ENCODE measurements around the gene TSPAN14. TPM values are rescaled to one million over a fixed set of nuclear protein-coding genes. Genes with fewer than 3 reads are reported as not detected.
"Not testable (repeated sequence)": the region's sequence is repeated elsewhere in the genome, so short reads cannot be mapped to it uniquely, and the experiment has no call there.

Gene TSPAN14
- total RNA-seq, 1 donor from 2014 or later = 18.9 TPM

- H3K9me3 Mint-ChIP-seq = no peaks in the 10 kb centered on the region
- TF ChIP-seq CTCF (IDR thresholded peaks at IDR 0.05) = no peak
- CTCF ChIA-PET = no interaction called here
- H3K4me3 Mint-ChIP-seq = no peak overlapping the region
- POLR2A ChIA-PET = no interaction called here
- no peaks in the 10 kb centered on the region for H3K27me3 Mint-ChIP-seq
- no peak for DNase-seq
- H3K36me3 Mint-ChIP-seq (ENCODE audit: low read depth) = no peaks in the 10 kb centered on the region
- intact Hi-C loops (cut with micrococcal nuclease) = no loop called here
- ATAC-seq (ENCODE audit: low read depth) = no peak
- H3K27ac Mint-ChIP-seq = no peak overlapping the region
- peaks cover 11% of the 10 kb centered on the region for H3K4me1 Mint-ChIP-seq
Observed at GRCh38 chr10:80415734-80416478, 38.2 kb upstream of the TSPAN14 start.

- H3K27ac Mint-ChIP-seq = no peak overlapping the region
- peaks cover 18% of the 10 kb centered on the region for H3K4me1 Mint-ChIP-seq
- intact Hi-C loops (cut with micrococcal nuclease) = no loop called here
- no peak for TF ChIP-seq CTCF (IDR thresholded peaks at IDR 0.05)
- ChIA-PET POLR2A (no interaction called here), CTCF (no interaction called here)
- H3K4me3 Mint-ChIP-seq = no peak overlapping the region
- no peaks in the 10 kb centered on the region for H3K9me3 Mint-ChIP-seq
- no peaks in the 10 kb centered on the region for H3K36me3 Mint-ChIP-seq (ENCODE audit: low read depth)
- ATAC-seq (ENCODE audit: low read depth) (no peak), DNase-seq (no peak)
- no peaks in the 10 kb centered on the region for H3K27me3 Mint-ChIP-seq
Observed at GRCh38 chr10:80416479-80417098, 37.5 kb upstream of the TSPAN14 start.

GRCh38 chr10:80417256-80417655, 36.9 kb upstream of the TSPAN14 start:
- H3K4me3 Mint-ChIP-seq; DNase-seq; H3K36me3 Mint-ChIP-seq (ENCODE audit: low read depth); intact Hi-C loops (cut with micrococcal nuclease); H3K9me3 Mint-ChIP-seq; POLR2A ChIA-PET; H3K27me3 Mint-ChIP-seq; ATAC-seq (ENCODE audit: low read depth); H3K27ac Mint-ChIP-seq; CTCF ChIA-PET: not testable (repeated sequence)
- H3K4me1 Mint-ChIP-seq = peaks cover 25% of the 10 kb centered on the region

- peaks cover 11% of the 10 kb centered on the region for H3K36me3 Mint-ChIP-seq (ENCODE audit: low read depth)
- CTCF ChIA-PET = interaction anchor here (1.0 to 2.9 kb wide), 3 partner anchors 14 to 84 kb away, joined by 3 to 15 read pairs (median 7); partner anchors contain the start of gene PRXL2A
- H3K27ac Mint-ChIP-seq = no peak overlapping the region
- H3K4me1 Mint-ChIP-seq = peaks cover 32% of the 10 kb centered on the region
- POLR2A ChIA-PET = interaction anchor here (0.6 to 2.2 kb wide), 3 partner anchors 13 to 32 kb away, joined by 5 to 17 read pairs (median 7); partner anchors contain the start of genes PRXL2A and TSPAN14
- DNase-seq (no peak), ATAC-seq (ENCODE audit: low read depth) (no peak)
- H3K27me3 Mint-ChIP-seq = no peaks in the 10 kb centered on the region
- H3K4me3 Mint-ChIP-seq = no peak overlapping the region
- no peaks in the 10 kb centered on the region for H3K9me3 Mint-ChIP-seq
- no peak for TF ChIP-seq CTCF (IDR thresholded peaks at IDR 0.05)
- intact Hi-C loops (cut with micrococcal nuclease) = loop anchor here (1.0 kb wide), 1 partner anchor 13 kb away; the partner anchor contains the start of gene PRXL2A
Observed at GRCh38 chr10:80421050-80421706, 32.9 kb upstream of the TSPAN14 start.

GRCh38 chr10:80421707-80422536, 32.2 kb upstream of the TSPAN14 start:
- CTCF ChIA-PET = interaction anchor here (1.0 to 2.9 kb wide), 4 partner anchors 30 to 84 kb away, joined by 3 to 15 read pairs (median 3); no protein-coding TSS in a partner anchor
- intact Hi-C loops (cut with micrococcal nuclease) = loop anchor here (1.0 kb wide), 1 partner anchor 14 kb away; the partner anchor contains the start of gene PRXL2A
- peaks cover 11% of the 10 kb centered on the region for H3K36me3 Mint-ChIP-seq (ENCODE audit: low read depth)
- H3K4me3 Mint-ChIP-seq = peak overlapping the region; percentile 24
- DNase-seq (no peak), ATAC-seq (ENCODE audit: low read depth) (peak; percentile 82)
- H3K9me3 Mint-ChIP-seq = no peaks in the 10 kb centered on the region
- H3K27ac Mint-ChIP-seq = peak overlapping the region; percentile 10
- H3K27me3 Mint-ChIP-seq = no peaks in the 10 kb centered on the region
- TF ChIP-seq CTCF (IDR thresholded peaks at IDR 0.05) = no peak
- POLR2A ChIA-PET = interaction anchor here (0.7 to 2.2 kb wide), 4 partner anchors 14 to 1340 kb away, joined by 5 to 17 read pairs (median 7); partner anchors contain the start of genes PRXL2A and TSPAN14
- peaks cover 32% of the 10 kb centered on the region for H3K4me1 Mint-ChIP-seq
